GM18526 (cell line): ENCODE measurements around the gene ZSCAN23.

Experiments
- POLR2A ChIP-seq: IDR thresholded peaks from 3 replicates; pipeline ENCODE4 v1.6.1; 2011; ENCODE audit not compliant: insufficient read length; ENCODE audit errors: extremely low read depth

Gene ZSCAN23

GRCh38 chr6:28443112-28443773, at the start of gene ZSCAN23:
TSS of gene ZSCAN23 (minus strand) at chr6:28443491. CDS start at chr6:28436266, 7,225 bp downstream.
- TF ChIP-seq POLR2A, result peak; percentile 79

- TF ChIP-seq POLR2A, result no peak
These were observed 48.7 kb upstream of the ZSCAN23 start for GRCh38 chr6:28491984-28492317.

GRCh38 chr6:28490205-28490890, 47.1 kb upstream of the ZSCAN23 start:
- no peak for TF ChIP-seq POLR2A

- TF ChIP-seq POLR2A, result no peak
These were observed 46.3 kb upstream of the ZSCAN23 start for GRCh38 chr6:28489366-28490204.

GRCh38 chr6:28488916-28489365, 45.6 kb upstream of the ZSCAN23 start:
- TF ChIP-seq POLR2A, result no peak

- no peak for TF ChIP-seq POLR2A
These were observed 43.9 kb upstream of the ZSCAN23 start for GRCh38 chr6:28486988-28487742.

- no peak for TF ChIP-seq POLR2A
These were observed 43.2 kb upstream of the ZSCAN23 start for GRCh38 chr6:28486533-28486932.

GRCh38 chr6:28485482-28485881, 42.2 kb upstream of the ZSCAN23 start:
- no peak for TF ChIP-seq POLR2A

GRCh38 chr6:28480253-28480932, 37.1 kb upstream of the ZSCAN23 start:
- no peak for TF ChIP-seq POLR2A

- no peak for TF ChIP-seq POLR2A
These were observed 35.2 kb upstream of the ZSCAN23 start for GRCh38 chr6:28478518-28478917.

GRCh38 chr6:28474441-28475219, 31.3 kb upstream of the ZSCAN23 start:
- TF ChIP-seq POLR2A, result no peak

GRCh38 chr6:28468056-28468455, 24.8 kb upstream of the ZSCAN23 start:
- TF ChIP-seq POLR2A, result no peak

- no peak for TF ChIP-seq POLR2A
These were observed 19.1 kb upstream of the ZSCAN23 start for GRCh38 chr6:28462401-28462800.

GRCh38 chr6:28458568-28458967, 15.3 kb upstream of the ZSCAN23 start:
- no peak for TF ChIP-seq POLR2A
